SHP77 (cell line): ENCODE data around the gene POMP.

Experiments
- DNase-seq, 2 experiments: peaks; one replicate each; lab custom pipeline; 2025; lab: John Stamatoyannopoulos, UW

Gene POMP

DNA sequence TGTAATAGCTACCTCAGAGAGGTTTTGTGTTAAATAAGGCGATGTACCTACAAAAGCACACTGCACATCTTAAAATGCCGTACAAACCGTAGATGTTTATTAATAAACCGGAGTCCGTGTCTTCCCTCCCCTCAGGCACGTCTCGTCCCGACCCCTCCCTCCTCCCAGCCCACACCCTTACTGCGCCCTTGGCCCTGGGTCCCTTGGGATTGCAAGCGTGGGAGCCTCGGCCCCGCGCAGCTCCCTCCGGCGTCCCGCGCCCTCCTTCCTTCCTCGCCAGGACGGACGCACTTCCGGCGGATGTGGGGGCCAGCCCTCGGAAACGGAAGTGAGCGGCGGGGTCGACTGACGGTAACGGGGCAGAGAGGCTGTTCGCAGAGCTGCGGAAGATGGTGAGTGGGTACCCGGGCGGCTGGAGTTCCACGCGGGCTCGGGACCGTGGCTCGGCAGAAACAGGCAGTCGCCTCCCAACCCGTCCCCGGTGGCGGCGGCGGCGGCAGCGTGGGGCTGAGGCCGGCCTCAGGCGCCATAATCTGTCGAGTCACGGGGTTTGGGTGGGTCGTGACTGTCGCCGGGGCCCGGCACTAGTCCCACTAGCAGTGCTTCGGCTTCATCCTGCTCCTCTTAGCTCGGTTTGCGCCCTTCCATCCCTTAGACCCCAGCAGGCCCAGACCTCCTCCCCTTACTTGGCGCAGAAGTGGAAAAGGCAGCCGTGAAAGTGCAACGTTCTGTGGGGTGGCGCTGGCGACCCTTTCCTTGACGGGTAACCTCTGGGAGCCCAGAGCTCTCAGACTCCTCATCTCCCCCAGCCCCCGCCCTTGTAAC is at the start of gene POMP:
POMP (plus strand) TSS at position 335 of the 825 bp plus-strand sequence; CDS start at position 390, 55 bp downstream.
- peak; percentile 86 to 90 for DNase-seq

DNA sequence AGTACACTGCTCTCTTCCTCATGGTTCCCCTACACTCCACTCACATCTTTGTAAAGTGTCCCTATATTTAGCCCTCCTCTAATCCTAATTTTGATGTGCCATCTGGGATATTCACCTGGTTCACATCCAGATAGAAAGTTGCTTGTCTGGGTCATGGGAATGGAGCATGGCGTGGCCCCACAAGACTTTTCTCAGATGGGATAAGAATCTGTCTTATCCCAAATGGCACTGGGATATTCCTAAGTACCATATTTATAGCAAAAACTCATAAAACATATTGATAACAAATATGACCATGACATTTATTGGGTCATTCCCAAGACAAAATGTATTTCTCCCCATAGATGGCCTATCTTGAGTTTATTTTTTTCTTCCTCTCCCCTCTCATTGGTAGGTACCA is 49.5 kb upstream of the POMP start:
- no peak for DNase-seq

DNA sequence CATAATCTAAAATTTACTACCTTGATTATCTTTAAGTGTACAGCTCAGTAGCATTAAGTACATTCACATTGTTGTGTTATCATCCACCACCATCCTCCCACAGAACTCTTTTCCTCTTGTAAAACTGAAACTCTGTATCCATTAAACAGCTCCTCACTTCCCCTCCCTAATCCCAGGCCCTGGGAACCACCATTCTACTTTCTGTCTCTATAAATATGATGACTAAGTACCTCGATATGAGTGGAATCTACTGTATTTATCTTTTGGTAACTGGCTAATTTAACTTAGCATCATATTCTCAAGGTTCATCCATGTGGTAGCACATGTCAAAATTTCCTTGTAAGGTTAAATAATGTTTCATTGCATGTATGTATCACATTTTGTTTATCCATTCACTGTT is 49.0 kb upstream of the POMP start:
- DNase-seq, result no peak

- DNase-seq, result no peak
Measured at GRCh38 chr13:28610996-28611395, 47.9 kb upstream of the POMP start.

DNA sequence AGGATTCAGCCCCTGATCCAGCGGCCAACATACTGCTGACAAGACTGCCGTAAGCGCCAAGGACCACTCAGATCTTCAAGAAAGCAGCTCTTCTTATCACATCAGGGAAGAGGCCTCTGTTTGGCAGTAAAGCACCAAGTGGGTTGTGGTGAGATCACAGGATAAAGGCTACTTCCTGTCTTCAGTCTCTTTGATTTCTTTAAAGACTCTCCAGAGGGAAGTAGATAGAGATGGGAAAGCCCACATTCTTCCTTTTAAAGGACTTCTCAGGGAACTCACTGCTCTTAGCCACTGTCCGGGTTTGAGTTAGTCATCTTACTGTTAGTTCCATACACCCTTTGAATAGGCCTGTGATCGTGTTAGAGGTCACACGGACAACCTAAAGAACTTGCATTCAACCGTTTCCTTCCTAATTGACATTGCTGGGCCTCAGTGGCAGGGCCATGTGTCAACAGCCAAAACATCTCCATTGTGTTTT is 47.2 kb upstream of the POMP start:
- no peak for DNase-seq

DNA sequence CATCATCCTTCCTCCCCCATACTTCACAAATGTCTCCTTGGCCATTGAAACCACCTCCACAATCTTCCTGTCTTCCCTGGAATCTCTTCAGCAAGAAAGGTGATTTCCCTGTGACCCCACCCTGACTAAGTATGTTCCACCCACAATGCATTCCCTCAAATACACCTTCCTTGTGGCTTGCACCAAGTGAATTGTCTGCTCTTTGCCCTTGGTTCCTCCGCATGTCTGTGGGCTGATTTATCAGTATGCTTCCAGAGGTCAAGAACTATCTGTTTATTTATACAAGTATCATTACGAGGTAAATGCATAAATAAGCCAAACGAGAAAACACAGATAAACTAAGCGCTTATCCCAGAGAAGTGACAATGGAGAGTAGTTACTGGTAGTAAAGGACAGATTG is 45.4 kb upstream of the POMP start:
- no peak for DNase-seq

- DNase-seq, result no peak
Measured at GRCh38 chr13:28615916-28616446, 42.9 kb upstream of the POMP start.

- no peak for DNase-seq
Measured at GRCh38 chr13:28618230-28618994, 40.5 kb upstream of the POMP start.

GRCh38 chr13:28620011-28620830 is 38.7 kb upstream of the POMP start:
- no peak for DNase-seq

DNA sequence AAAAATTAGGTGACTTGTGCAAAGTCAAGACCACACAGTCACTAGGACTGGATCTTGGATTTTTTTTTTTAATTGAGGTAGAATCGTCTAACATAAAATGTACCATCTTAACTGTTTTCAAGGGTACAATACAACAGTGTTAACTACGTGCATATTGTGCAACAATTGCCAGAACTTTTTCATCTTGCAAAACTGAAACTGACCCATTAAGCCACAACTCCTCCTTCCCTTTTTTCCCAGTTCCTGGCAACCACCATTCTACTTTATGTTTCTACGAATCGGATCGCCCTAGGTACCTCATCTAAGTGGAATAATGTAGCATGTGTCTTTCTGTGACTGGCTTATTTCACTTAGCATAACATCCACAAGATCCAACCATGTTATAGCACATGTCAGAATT is 37.5 kb upstream of the POMP start:
- no peak for DNase-seq

DNA sequence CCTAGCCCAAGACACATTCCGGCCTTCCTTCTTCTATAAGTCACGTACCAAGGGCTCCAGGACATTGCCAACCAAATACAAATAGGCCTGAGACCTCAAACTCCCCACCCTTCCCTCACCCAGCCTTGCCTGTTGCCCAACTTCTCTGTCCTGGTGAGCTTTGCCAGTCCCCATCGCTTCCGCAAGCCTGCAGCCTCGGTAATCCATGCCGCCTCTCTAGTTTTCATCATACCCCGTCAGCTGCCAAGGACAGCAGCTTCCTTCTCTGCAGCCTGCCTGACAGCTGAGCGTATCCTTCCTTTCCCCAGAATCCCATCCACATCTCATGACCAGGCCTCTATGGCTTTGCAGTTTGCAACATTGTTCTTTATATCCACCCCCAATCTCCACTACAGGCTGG is 36.6 kb upstream of the POMP start:
- no peak for DNase-seq

DNA sequence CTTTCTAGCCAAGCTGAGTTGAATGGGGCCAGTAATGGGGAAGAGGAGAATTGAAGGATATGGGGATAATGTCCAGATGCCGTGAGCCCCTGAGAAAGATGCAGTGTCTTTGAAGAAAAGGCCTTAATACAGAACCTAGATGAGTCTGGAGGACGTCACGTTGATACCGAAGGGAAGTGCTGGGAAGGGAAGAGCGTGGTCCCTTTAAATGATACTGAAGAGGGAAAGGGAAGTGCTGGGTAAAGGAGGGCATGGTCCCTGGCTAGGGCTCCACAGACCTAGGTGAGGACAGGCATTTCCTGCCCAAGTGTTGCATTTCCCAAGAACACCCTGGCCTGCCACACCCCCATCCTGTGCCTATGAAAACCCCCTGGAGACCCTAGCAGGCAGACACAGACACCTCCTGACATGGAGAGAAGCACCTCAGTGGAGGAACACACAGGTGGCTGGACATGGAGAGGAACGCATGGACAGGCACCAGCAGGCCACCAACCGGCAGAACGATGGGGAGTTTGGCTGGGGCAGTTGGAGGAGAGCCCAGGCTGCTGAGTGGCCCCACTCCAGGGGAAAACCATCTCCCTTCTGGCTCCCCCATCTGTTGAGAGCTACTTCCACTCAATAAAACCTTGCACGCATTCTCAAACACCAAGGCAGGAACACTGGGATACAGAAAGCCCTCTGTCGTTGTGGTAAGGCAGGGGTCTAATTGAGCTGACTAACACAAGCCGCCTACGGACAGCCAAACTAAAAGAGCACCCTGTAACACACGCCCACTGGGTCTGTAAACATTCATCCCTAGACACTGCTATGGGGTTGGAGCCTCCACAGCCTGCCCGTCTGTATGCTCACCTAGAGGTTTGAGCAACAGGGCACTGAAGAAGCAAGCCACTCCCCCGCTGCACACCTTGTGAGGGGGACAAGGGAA is 34.9 kb upstream of the POMP start:
- no peak for DNase-seq

- DNase-seq, result no peak
Measured at GRCh38 chr13:28624707-28625432, 34.1 kb upstream of the POMP start.

DNA sequence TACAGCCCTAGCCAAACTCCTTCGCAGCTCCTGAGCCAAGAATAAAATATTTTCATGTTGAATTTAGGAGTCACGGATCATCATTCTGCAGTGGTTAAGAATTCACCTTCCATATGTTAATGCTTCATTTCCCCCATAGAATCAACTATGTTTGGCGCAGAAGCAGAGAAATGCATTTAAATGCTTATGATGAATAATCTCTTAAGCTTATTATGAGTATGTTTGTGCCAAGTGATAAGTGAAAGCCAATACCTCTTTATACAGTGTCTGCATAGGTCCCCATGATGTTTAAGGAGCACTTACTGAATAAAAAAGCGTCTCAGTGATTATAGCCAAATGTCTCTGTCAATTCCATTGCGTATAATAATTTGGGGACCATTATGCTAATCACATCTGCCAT is 32.7 kb upstream of the POMP start:
- no peak for DNase-seq

GRCh38 chr13:28628241-28628640 is 30.7 kb upstream of the POMP start:
- DNase-seq, result no peak

DNA sequence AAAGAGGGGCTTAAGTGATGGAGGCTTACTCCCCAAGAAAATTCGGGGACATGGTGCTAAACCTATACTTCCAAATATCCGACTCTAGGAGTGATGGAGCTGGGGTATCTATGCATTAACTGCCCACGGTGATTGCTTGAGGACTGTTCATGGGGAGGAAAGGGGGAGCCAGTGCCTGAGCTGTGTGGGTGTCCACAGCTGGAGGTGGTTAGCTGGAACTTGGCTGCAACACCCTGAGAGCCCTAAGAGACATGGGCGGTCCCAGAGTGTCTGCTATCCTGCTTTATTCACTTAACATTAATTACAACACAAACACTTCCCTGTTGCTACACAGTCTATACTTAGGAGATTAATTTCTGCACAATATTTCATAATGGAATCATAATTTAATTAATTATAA is 28.1 kb upstream of the POMP start:
- DNase-seq, result no peak

DNA sequence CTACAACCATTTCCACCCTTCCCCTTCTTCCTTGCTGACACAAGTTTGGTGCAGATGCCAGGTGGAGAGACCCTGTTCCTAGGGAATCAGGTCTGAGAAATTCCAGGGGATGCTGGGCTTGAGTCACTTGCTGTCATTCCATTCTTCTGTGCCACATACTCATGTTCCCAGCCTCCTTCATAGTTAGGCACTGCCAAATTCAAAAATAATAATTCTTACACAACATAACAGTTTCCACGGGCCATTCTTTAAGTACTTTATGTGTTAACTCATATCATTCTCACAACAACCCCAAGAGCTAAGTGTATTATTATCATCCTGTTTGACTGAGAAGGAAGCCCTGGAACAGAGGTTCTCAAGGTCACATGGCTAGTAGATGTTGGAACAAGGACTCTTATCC is 27.1 kb upstream of the POMP start:
- no peak for DNase-seq

DNA sequence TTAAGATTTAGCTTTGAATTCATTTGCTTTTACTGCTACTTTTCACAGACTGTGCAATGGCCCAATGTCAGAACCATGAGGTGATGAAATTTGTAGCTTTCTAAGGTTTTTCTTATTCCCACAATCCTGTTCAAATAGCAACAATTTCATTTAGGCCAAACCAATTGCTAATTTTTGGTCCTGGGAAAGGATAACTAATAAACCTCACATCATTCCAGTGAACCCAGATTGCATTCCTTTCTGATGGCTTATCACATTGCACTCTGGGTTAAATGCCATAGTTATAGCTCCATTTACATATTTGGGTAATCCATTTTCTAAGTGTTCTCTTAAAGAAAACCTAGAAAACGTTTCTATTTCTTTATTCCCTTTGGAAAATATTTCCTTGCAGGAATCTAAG is 22.9 kb upstream of the POMP start:
- DNase-seq, result no peak

DNA sequence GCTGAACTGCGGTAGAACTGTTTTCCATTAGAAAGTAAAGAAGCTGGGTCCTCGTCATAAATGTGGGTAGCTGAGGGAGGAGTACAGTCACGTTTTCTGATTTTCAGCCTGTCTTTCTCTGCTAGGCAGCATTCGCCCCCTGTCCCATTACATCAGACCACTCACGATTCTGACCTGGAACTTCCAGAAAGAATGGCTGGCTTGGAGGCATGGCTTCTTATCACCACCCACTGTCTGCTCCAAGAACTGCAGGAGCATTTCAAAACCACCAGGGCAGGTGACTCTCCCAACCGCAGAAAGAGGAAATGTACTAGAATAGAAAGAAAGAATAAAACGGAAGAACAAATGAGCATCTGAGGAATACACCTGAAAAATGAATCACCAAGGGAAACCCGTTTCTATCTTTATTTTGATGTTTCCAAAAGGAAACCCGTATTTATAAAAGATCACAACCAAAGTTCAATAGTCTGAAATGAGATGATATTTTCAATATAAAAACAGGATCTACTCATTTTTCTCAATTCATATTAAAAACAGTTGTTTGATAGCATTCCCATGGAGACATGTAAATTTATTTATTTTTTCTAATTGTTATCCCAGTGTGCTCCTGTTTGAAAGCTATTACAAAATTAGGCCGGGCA is 22.1 kb upstream of the POMP start:
- peak; percentile 43 to 56 for DNase-seq
